Subcutaneous adipose tissue (tissue), 4 donors: ENCODE data around the gene PFN3. TPM values are rescaled to one million over a fixed set of nuclear protein-coding genes. Genes with fewer than 3 reads are reported as not detected.

Experiments
- CTCF ChIP-seq: fragments of 450-650 bp; IDR thresholded peaks from one replicate; pipeline ENCODE4 v1.5.1; 2016; ENCODE audit warnings: low read depth, mild to moderate bottlenecking, control low read depth, antibody characterized with exemption, moderate library complexity
- total RNA-seq, 4 donors: library from RNA; depleted of rRNA; stranded (reverse); fragments of >200 nt; gene quantifications; one replicate each; pipeline ENCODE4 v1.1.0, GENCODE V29; 2016

The PFN3 gene
- total RNA-seq, 4 donors from 2014 or later = not detected

GRCh38 chr5:177359860-177360259 lies 40.6 kb downstream of the PFN3 start:
- no peak for TF ChIP-seq CTCF

GRCh38 chr5:177359451-177359851 lies 41.0 kb downstream of the PFN3 start:
- no peak for TF ChIP-seq CTCF

- TF ChIP-seq CTCF = no peak
Measured at GRCh38 chr5:177358370-177358819, 42.1 kb downstream of the PFN3 start.

GRCh38 chr5:177357459-177358351 lies 42.8 kb downstream of the PFN3 start, which contains the start of gene RGS14:
TSS of gene RGS14 (plus strand) at chr5:177357924. CDS start at chr5:177358025, 101 bp downstream.
- no peak for TF ChIP-seq CTCF

GRCh38 chr5:177357146-177357458 lies 43.4 kb downstream of the PFN3 start:
- TF ChIP-seq CTCF = no peak

GRCh38 chr5:177356746-177357145 lies 43.7 kb downstream of the PFN3 start:
- TF ChIP-seq CTCF = no peak

GRCh38 chr5:177355868-177356168 lies 44.6 kb downstream of the PFN3 start:
- TF ChIP-seq CTCF = no peak
